Measurements from ENCODE around the gene ZC3HAV1.
"Not testable (repeated sequence)": the region's sequence is repeated elsewhere in the genome, so short reads cannot be mapped to it uniquely, and the experiment has no call there.

The ZC3HAV1 gene

DNA sequence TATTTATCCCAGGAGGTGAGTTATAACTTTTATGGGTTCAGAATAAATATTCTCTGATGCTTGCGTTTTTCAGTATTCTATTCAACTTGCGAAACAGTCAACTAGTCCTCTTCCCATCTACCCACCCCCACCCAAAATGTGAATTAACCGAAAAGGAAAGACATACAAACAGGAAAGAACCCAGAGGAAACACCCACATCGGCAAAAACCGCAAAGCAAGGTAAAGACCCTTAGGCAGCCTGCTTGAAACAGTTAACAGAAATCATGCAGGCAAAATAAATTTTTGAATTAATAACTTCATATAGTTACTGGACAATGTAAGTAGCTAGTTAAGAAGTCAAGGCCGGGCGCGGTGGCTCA, 5.4 kb downstream of the ZC3HAV1 start:
- no peak overlapping the region for H3K9ac ChIP-seq (ENCODE audit: insufficient read length, low read depth)

DNA sequence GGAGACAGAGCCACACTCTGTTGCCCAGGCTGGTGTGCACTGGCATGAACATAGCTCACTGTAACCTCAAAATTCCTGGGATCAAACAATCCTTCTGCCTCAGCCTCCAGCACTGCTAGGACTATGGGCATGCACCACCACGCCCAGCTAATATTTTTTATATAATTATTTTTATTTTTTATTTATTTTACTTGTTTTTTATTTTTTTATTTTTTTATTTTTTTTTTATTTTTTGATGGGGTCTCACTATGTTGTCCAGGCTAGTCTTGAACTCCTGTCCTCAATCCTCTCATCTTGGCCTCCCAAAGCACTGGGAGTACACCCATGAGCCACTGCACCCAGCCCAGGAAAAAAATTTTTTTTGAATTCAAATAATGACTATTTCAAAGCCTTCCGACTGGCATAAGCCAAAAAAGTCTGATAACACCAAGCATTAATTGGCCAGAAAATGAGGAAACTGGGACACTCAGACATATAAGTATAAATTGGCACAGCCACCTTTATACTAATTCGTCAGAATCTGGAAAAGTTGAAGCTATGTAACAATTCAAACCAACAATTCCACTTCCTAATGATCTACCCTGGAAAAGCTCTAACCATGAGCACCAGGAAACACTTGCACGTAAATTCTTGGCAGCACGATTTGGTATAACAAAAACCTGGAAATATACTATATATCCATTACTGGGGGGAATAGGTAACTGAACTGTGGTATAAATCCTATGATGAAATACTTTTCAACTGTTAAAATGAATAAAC, 6.3 kb downstream of the ZC3HAV1 start:
- no peak for DNase-seq (ENCODE audit: low read depth, low spot score)
- Histone ChIP-seq H3K4me3 (ENCODE audit: insufficient read length, low read depth) (no peak overlapping the region), H3K4me1 (ENCODE audit: insufficient read depth, insufficient read length) (no peaks in the 10 kb centered on the region), H3K9me3 (ENCODE audit: insufficient read depth, low read length) (peaks cover 5% of the 10 kb centered on the region; the same call in 1 of the 2 replicates), H3K36me3 (ENCODE audit: insufficient read depth, insufficient read length, low read length) (no peaks in the 10 kb centered on the region), H3K27me3 (ENCODE audit: insufficient read depth, insufficient read length) (no peaks in the 10 kb centered on the region), H3K9ac (ENCODE audit: insufficient read length, low read depth) (no peak overlapping the region)
- TF ChIP-seq YY1 (IDR thresholded peaks at IDR 0.05; ENCODE audit: insufficient read depth, insufficient read length) (no peak), SUZ12 (IDR thresholded peaks at IDR 0.05; ENCODE audit: extremely low read depth, insufficient read depth, insufficient read length) (no peak), ZNF274 (IDR thresholded peaks at IDR 0.05; ENCODE audit: low read depth, low read length) (no peak)

More for the DNA sequence above, 5.4 kb downstream of the ZC3HAV1 start:
- no peaks in the 10 kb centered on the region for H3K4me1 ChIP-seq (ENCODE audit: insufficient read depth, insufficient read length)
- no peak for TF ChIP-seq ZNF274 (IDR thresholded peaks at IDR 0.05; ENCODE audit: low read depth, low read length)
- no peak for TF ChIP-seq SUZ12 (IDR thresholded peaks at IDR 0.05; ENCODE audit: extremely low read depth, insufficient read depth, insufficient read length)
- TF ChIP-seq YY1 (IDR thresholded peaks at IDR 0.05; ENCODE audit: insufficient read depth, insufficient read length), result no peak
- no peaks in the 10 kb centered on the region for H3K36me3 ChIP-seq (ENCODE audit: insufficient read depth, insufficient read length, low read length)
- no peaks in the 10 kb centered on the region for H3K27me3 ChIP-seq (ENCODE audit: insufficient read depth, insufficient read length)
- no peak overlapping the region for H3K4me3 ChIP-seq (ENCODE audit: insufficient read length, low read depth)
- DNase-seq (ENCODE audit: low read depth, low spot score), result no peak
- H3K9me3 ChIP-seq (ENCODE audit: insufficient read depth, low read length), result peaks cover 5% of the 10 kb centered on the region; the same call in 1 of the 2 replicates

DNA sequence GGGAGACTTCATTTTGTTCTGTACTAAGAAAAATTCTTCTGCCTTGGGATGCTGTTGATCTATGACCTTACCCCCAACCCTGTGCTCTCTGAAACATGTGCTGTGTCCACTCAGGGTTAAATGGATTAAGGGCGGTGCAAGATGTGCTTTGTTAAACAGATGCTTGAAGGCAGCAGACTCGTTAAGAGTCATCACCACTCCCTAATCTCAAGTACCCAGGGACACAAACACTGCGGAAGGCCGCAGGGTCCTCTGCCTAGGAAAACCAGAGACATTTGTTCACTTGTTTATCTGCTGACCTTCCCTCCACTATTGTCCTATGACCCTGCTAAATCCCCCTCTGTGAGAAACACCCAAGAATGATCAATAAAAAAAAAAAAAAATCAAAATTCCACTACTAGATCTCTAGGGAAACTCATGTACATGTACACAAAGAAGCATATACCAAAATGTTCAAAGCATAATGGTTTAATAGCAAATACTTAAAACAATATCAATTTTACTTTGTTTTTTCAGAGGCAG, 7.8 kb downstream of the ZC3HAV1 start:
- not testable (repeated sequence) for H3K9ac ChIP-seq (ENCODE audit: insufficient read length, low read depth); H3K27me3 ChIP-seq (ENCODE audit: insufficient read depth, insufficient read length); H3K36me3 ChIP-seq (ENCODE audit: insufficient read depth, insufficient read length, low read length); DNase-seq (ENCODE audit: low read depth, low spot score); H3K4me3 ChIP-seq (ENCODE audit: insufficient read length, low read depth); H3K4me1 ChIP-seq (ENCODE audit: insufficient read depth, insufficient read length); H3K9me3 ChIP-seq (ENCODE audit: insufficient read depth, low read length)

GRCh38 chr7:139099172-139099947, 10.2 kb downstream of the ZC3HAV1 start:
- TF ChIP-seq SUZ12 (IDR thresholded peaks at IDR 0.05; ENCODE audit: extremely low read depth, insufficient read depth, insufficient read length) (no peak), ZNF274 (IDR thresholded peaks at IDR 0.05; ENCODE audit: low read depth, low read length) (no peak), YY1 (IDR thresholded peaks at IDR 0.05; ENCODE audit: insufficient read depth, insufficient read length) (no peak)
- no peaks in the 10 kb centered on the region for H3K4me1 ChIP-seq (ENCODE audit: insufficient read depth, insufficient read length)
- peaks cover 5% of the 10 kb centered on the region; the same call in 1 of the 2 replicates for H3K9me3 ChIP-seq (ENCODE audit: insufficient read depth, low read length)
- DNase-seq (ENCODE audit: low read depth, low spot score), result no peak
- no peak overlapping the region for H3K4me3 ChIP-seq (ENCODE audit: insufficient read length, low read depth)
- H3K36me3 ChIP-seq (ENCODE audit: insufficient read depth, insufficient read length, low read length), result no peaks in the 10 kb centered on the region
- H3K9ac ChIP-seq (ENCODE audit: insufficient read length, low read depth), result no peak overlapping the region
- H3K27me3 ChIP-seq (ENCODE audit: insufficient read depth, insufficient read length), result no peaks in the 10 kb centered on the region

DNA sequence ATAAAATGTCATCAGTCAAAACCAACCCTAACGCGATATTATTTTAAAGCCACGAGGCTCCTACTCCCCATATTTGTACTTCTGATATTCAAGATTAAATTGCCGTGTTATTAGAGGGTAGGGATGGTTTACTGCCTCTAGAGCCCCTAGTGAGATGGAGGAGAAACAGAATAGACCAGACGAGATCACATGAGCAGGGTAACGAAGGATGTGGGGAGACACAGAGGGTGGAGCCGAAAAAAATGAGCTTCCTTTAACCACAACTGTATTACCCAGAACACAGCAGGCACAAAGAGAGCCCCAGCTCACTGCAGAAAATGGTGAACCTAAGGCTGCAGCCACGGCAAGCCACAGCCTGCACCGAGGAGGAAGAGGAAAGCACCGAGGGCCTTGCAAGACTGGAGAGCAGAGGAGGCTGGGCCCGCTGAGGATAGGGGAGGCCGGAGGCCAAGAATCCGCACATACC, 14.3 kb downstream of the ZC3HAV1 start:
- Histone ChIP-seq H3K9me3 (ENCODE audit: insufficient read depth, low read length) (no peaks in the 10 kb centered on the region), H3K27me3 (ENCODE audit: insufficient read depth, insufficient read length) (no peaks in the 10 kb centered on the region), H3K36me3 (ENCODE audit: insufficient read depth, insufficient read length, low read length) (no peaks in the 10 kb centered on the region), H3K4me3 (ENCODE audit: insufficient read length, low read depth) (no peak overlapping the region), H3K9ac (ENCODE audit: insufficient read length, low read depth) (no peak overlapping the region), H3K4me1 (ENCODE audit: insufficient read depth, insufficient read length) (peaks cover 4% of the 10 kb centered on the region)
- DNase-seq (ENCODE audit: low read depth, low spot score), result no peak
- TF ChIP-seq ZNF274 (IDR thresholded peaks at IDR 0.05; ENCODE audit: low read depth, low read length) (no peak), YY1 (IDR thresholded peaks at IDR 0.05; ENCODE audit: insufficient read depth, insufficient read length) (no peak), SUZ12 (IDR thresholded peaks at IDR 0.05; ENCODE audit: extremely low read depth, insufficient read depth, insufficient read length) (no peak)

- Histone ChIP-seq H3K4me3 (ENCODE audit: insufficient read length, low read depth) (no peak overlapping the region), H3K27me3 (ENCODE audit: insufficient read depth, insufficient read length) (no peaks in the 10 kb centered on the region), H3K36me3 (ENCODE audit: insufficient read depth, insufficient read length, low read length) (no peaks in the 10 kb centered on the region), H3K9me3 (ENCODE audit: insufficient read depth, low read length) (no peaks in the 10 kb centered on the region), H3K4me1 (ENCODE audit: insufficient read depth, insufficient read length) (peaks cover 4% of the 10 kb centered on the region), H3K9ac (ENCODE audit: insufficient read length, low read depth) (no peak overlapping the region)
- TF ChIP-seq SUZ12 (IDR thresholded peaks at IDR 0.05; ENCODE audit: extremely low read depth, insufficient read depth, insufficient read length) (no peak), ZNF274 (IDR thresholded peaks at IDR 0.05; ENCODE audit: low read depth, low read length) (no peak), YY1 (IDR thresholded peaks at IDR 0.05; ENCODE audit: insufficient read depth, insufficient read length) (no peak)
- DNase-seq (ENCODE audit: low read depth, low spot score), result no peak
Measured at GRCh38 chr7:139094596-139094995, 14.9 kb downstream of the ZC3HAV1 start.

DNA sequence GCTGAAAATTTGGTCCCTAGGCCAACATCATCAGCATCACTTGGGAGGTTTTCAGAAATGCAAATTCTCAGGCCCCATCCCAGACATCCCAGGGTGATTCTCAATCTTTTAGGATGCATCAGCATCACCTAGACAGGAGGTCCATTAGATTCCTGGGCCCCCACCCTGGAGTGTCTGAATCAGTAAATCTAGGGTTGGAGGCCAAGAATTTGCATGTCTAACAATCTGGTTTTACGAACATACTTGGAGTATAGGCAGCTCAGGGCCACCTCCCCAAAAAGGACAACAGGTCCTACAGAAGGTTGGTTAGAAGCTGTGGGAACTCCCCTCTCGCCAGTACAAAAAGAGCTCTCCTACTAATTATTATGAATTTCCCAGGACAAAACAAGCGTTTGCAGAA, 15.5 kb downstream of the ZC3HAV1 start:
- no peak for DNase-seq (ENCODE audit: low read depth, low spot score)
- Histone ChIP-seq H3K36me3 (ENCODE audit: insufficient read depth, insufficient read length, low read length) (peaks cover 5% of the 10 kb centered on the region), H3K4me3 (ENCODE audit: insufficient read length, low read depth) (no peak overlapping the region), H3K27me3 (ENCODE audit: insufficient read depth, insufficient read length) (no peaks in the 10 kb centered on the region), H3K9ac (ENCODE audit: insufficient read length, low read depth) (no peak overlapping the region), H3K4me1 (ENCODE audit: insufficient read depth, insufficient read length) (peaks cover 4% of the 10 kb centered on the region), H3K9me3 (ENCODE audit: insufficient read depth, low read length) (no peaks in the 10 kb centered on the region)
- TF ChIP-seq SUZ12 (IDR thresholded peaks at IDR 0.05; ENCODE audit: extremely low read depth, insufficient read depth, insufficient read length) (no peak), YY1 (IDR thresholded peaks at IDR 0.05; ENCODE audit: insufficient read depth, insufficient read length) (no peak), ZNF274 (IDR thresholded peaks at IDR 0.05; ENCODE audit: low read depth, low read length) (no peak)

- H3K9me3 ChIP-seq (ENCODE audit: insufficient read depth, low read length); H3K4me1 ChIP-seq (ENCODE audit: insufficient read depth, insufficient read length); H3K27me3 ChIP-seq (ENCODE audit: insufficient read depth, insufficient read length); H3K9ac ChIP-seq (ENCODE audit: insufficient read length, low read depth); DNase-seq (ENCODE audit: low read depth, low spot score); H3K4me3 ChIP-seq (ENCODE audit: insufficient read length, low read depth); H3K36me3 ChIP-seq (ENCODE audit: insufficient read depth, insufficient read length, low read length): not testable (repeated sequence)
Measured at GRCh38 chr7:139093512-139093911, 16.0 kb downstream of the ZC3HAV1 start.
